Neural cell (in vitro differentiated cells): ENCODE results near the gene ABCG8.

Experiments
- CTCF ChIP-seq: fragments of 450-650 bp; IDR thresholded peaks from 2 replicates; pipeline ENCODE4 v1.5.1; 2014; ENCODE audit warnings: antibody characterized with exemption, mild to moderate bottlenecking, moderate library complexity; ENCODE audit not compliant: poor library complexity, severe bottlenecking
- EZH2 ChIP-seq: fragments of 200-600, 300-800 bp; shearing (Covaris generic), sonication (generic); IDR thresholded peaks from 2 replicates; pipeline ENCODE4 v1.6.1; 2014; ENCODE audit warnings: antibody characterized with exemption, low read length, borderline replicate concordance, mild to moderate bottlenecking; ENCODE audit not compliant: insufficient read depth, poor library complexity, severe bottlenecking
- MXI1 ChIP-seq: fragments of 450-650 bp; conservative IDR thresholded peaks from 2 replicates; pipeline ENCODE4 v1.6.1; 2014; ENCODE audit warnings: antibody characterized with exemption, mild to moderate bottlenecking; ENCODE audit not compliant: poor library complexity, severe bottlenecking
- POLR2AphosphoS5 ChIP-seq: IDR thresholded peaks from 2 replicates; pipeline ENCODE4 v1.6.1; 2012
- RAD21 ChIP-seq: fragments of 450-650 bp; conservative IDR thresholded peaks from 2 replicates; pipeline ENCODE4 v1.6.1; 2014; ENCODE audit warnings: antibody characterized with exemption, mild to moderate bottlenecking, moderate library complexity
- TAF1 ChIP-seq: IDR thresholded peaks from 2 replicates; pipeline ENCODE4 v1.6.1; 2012; ENCODE audit warnings: low read depth

- TF ChIP-seq CTCF (no peak), RAD21 (no peak), TAF1 (no peak), EZH2 (no peak), POLR2AphosphoS5 (no peak), MXI1 (no peak)
These were observed 47.6 kb upstream of the ABCG8 start for GRCh38 chr2:43791035-43791765.
